ENCODE results near the gene SP1.

SP1 gene

GRCh38 chr12:53461591-53461990 lies 81.6 kb downstream of the SP1 start:
- no peaks in the 10 kb centered on the region for H3K4me1 ChIP-seq (ENCODE audit: control insufficient read depth, insufficient read depth, low read length)

GRCh38 chr12:53462935-53463334 lies 83.0 kb downstream of the SP1 start:
- no peaks in the 10 kb centered on the region for H3K9me3 ChIP-seq (ENCODE audit: control insufficient read depth, low read length)
- no peak overlapping the region for H3K9ac ChIP-seq (ENCODE audit: low read length)
- H3K27me3 ChIP-seq (ENCODE audit: control insufficient read depth, insufficient read depth, low read length): no peaks in the 10 kb centered on the region
- H3K4me1 ChIP-seq (ENCODE audit: control insufficient read depth, insufficient read depth, low read length): no peaks in the 10 kb centered on the region
- no peak overlapping the region for H3K4me3 ChIP-seq (ENCODE audit: low read length)
- peaks cover 52% of the 10 kb centered on the region for H3K36me3 ChIP-seq (ENCODE audit: control insufficient read depth, insufficient read depth, low read length)

More at GRCh38 chr12:53461591-53461990, 81.6 kb downstream of the SP1 start:
- no peak overlapping the region for H3K4me3 ChIP-seq (ENCODE audit: low read length)
- no peak overlapping the region for H3K9ac ChIP-seq (ENCODE audit: low read length)
- H3K27me3 ChIP-seq (ENCODE audit: control insufficient read depth, insufficient read depth, low read length): no peaks in the 10 kb centered on the region
- peaks cover 48% of the 10 kb centered on the region for H3K36me3 ChIP-seq (ENCODE audit: control insufficient read depth, insufficient read depth, low read length)
- no peaks in the 10 kb centered on the region for H3K9me3 ChIP-seq (ENCODE audit: control insufficient read depth, low read length)

- no peaks in the 10 kb centered on the region for H3K9me3 ChIP-seq (ENCODE audit: control insufficient read depth, low read length)
- H3K9ac ChIP-seq (ENCODE audit: low read length): no peak overlapping the region
- no peaks in the 10 kb centered on the region for H3K4me1 ChIP-seq (ENCODE audit: control insufficient read depth, insufficient read depth, low read length)
These were observed 84.0 kb downstream of the SP1 start for GRCh38 chr12:53463802-53464560.

GRCh38 chr12:53464685-53465418 lies 84.9 kb downstream of the SP1 start:
- Histone ChIP-seq H3K36me3 (ENCODE audit: control insufficient read depth, insufficient read depth, low read length) (peaks cover 53% of the 10 kb centered on the region), H3K27me3 (ENCODE audit: control insufficient read depth, insufficient read depth, low read length) (no peaks in the 10 kb centered on the region), H3K4me3 (ENCODE audit: low read length) (no peak overlapping the region), H3K4me1 (ENCODE audit: control insufficient read depth, insufficient read depth, low read length) (no peaks in the 10 kb centered on the region), H3K9me3 (ENCODE audit: control insufficient read depth, low read length) (no peaks in the 10 kb centered on the region), H3K9ac (ENCODE audit: low read length) (no peak overlapping the region)

More at GRCh38 chr12:53463802-53464560, 84.0 kb downstream of the SP1 start:
- H3K4me3 ChIP-seq (ENCODE audit: low read length): no peak overlapping the region
- H3K36me3 ChIP-seq (ENCODE audit: control insufficient read depth, insufficient read depth, low read length): peaks cover 59% of the 10 kb centered on the region
- H3K27me3 ChIP-seq (ENCODE audit: control insufficient read depth, insufficient read depth, low read length): no peaks in the 10 kb centered on the region

- no peak overlapping the region for H3K9ac ChIP-seq (ENCODE audit: low read length)
- H3K36me3 ChIP-seq (ENCODE audit: control insufficient read depth, insufficient read depth, low read length): peaks cover 45% of the 10 kb centered on the region
- no peak overlapping the region for H3K4me3 ChIP-seq (ENCODE audit: low read length)
- H3K9me3 ChIP-seq (ENCODE audit: control insufficient read depth, low read length): no peaks in the 10 kb centered on the region
- no peaks in the 10 kb centered on the region for H3K27me3 ChIP-seq (ENCODE audit: control insufficient read depth, insufficient read depth, low read length)
- H3K4me1 ChIP-seq (ENCODE audit: control insufficient read depth, insufficient read depth, low read length): no peaks in the 10 kb centered on the region
These were observed 85.7 kb downstream of the SP1 start for GRCh38 chr12:53465679-53466078.
